B cell (primary cell): ENCODE data around the gene ZDHHC14.

Source experiments
- CTCF ChIP-seq: fragments of 200-600 bp; IDR thresholded peaks from one replicate; pipeline ENCODE4 v1.8.0; 2022; ENCODE audit warnings: antibody characterized with exemption, mild to moderate bottlenecking
- EZH2 ChIP-seq: IDR thresholded peaks from 2 replicates; pipeline ENCODE4 v1.6.1; 2012; ENCODE audit warnings: borderline replicate concordance, low read depth, mild to moderate bottlenecking, moderate library complexity, low read length; ENCODE audit not compliant: insufficient read depth, poor library complexity, severe bottlenecking

- TF ChIP-seq CTCF = no peak
- TF ChIP-seq EZH2 = no peak
These were observed 135.5 kb downstream of the ZDHHC14 start for GRCh38 chr6:157516319-157517026.
